Right atrium auricular region (tissue), 2 donors: ENCODE data around the gene PHC3. TPM values are rescaled to one million over a fixed set of nuclear protein-coding genes. Genes with fewer than 3 reads are reported as not detected.
"Not testable (repeated sequence)": the region's sequence is repeated elsewhere in the genome, so short reads cannot be mapped to it uniquely, and the experiment has no call there.

Experiments
- DNase-seq: peaks from one replicate; pipeline ENCODE4 v3.0.0-alpha.2; 2019; ENCODE audit warnings: low spot score
- H3K27ac ChIP-seq, 2 donors: fragments of 200-600 bp; sonication (generic); 1 replicate in 1 of 2; 2 replicates in 1 of 2; pipeline ENCODE4 v1.5.1; 2016 to 2019
- H3K27me3 ChIP-seq, 2 donors: fragments of 200-600 bp; sonication (generic); one replicate each; pipeline versions ENCODE4 v1.5.1 to v1.6.0; 2017 to 2019
- H3K36me3 ChIP-seq: fragments of 200-600 bp; sonication (generic); one replicate; pipeline ENCODE4 v1.5.1; 2016
- H3K4me1 ChIP-seq, 2 donors: fragments of 200-600 bp; sonication (generic); one replicate each; pipeline versions ENCODE4 v1.5.1 to v1.6.0; 2017 to 2019
- H3K4me3 ChIP-seq, 2 donors: fragments of 200-600 bp; sonication (generic); 1 replicate in 1 of 2; 2 replicates in 1 of 2; pipeline ENCODE4 v1.5.1; 2017 to 2019; ENCODE audit warnings: mild to moderate bottlenecking in 1 of 2, moderate library complexity in 1 of 2
- H3K9me3 ChIP-seq, 2 donors: fragments of 200-600 bp; sonication (generic); one replicate each; pipeline ENCODE4 v1.5.1; 2019
- total RNA-seq, 2 donors: library from RNA; depleted of rRNA; stranded (reverse); fragments of >200 nt; gene quantifications; one replicate each; pipeline ENCODE4 v1.1.0, GENCODE V29; 2016
- TF ChIP-seq, protein P1 (sequence below), 2 donors: fragments of 200-600 bp; sonication (generic); IDR thresholded peaks; one replicate each; pipeline ENCODE4 v1.5.1; 2019; ENCODE audit warnings: antibody characterized with exemption in 2 of 2

The PHC3 gene
- total RNA-seq, 2 donors from 2014 or later, result 23.8 to 41.9 TPM

GRCh38 chr3:170196833-170197232, 15.3 kb upstream of the PHC3 start:
- no peak for DNase-seq
- Histone ChIP-seq H3K27me3 (no peaks in the 10 kb centered on the region), H3K36me3 (no peaks in the 10 kb centered on the region), H3K27ac (no peak overlapping the region), H3K4me3 (no peak overlapping the region), H3K4me1 (no peaks in the 10 kb centered on the region), H3K9me3 (no peaks in the 10 kb centered on the region)
- TF ChIP-seq, protein P1, sequence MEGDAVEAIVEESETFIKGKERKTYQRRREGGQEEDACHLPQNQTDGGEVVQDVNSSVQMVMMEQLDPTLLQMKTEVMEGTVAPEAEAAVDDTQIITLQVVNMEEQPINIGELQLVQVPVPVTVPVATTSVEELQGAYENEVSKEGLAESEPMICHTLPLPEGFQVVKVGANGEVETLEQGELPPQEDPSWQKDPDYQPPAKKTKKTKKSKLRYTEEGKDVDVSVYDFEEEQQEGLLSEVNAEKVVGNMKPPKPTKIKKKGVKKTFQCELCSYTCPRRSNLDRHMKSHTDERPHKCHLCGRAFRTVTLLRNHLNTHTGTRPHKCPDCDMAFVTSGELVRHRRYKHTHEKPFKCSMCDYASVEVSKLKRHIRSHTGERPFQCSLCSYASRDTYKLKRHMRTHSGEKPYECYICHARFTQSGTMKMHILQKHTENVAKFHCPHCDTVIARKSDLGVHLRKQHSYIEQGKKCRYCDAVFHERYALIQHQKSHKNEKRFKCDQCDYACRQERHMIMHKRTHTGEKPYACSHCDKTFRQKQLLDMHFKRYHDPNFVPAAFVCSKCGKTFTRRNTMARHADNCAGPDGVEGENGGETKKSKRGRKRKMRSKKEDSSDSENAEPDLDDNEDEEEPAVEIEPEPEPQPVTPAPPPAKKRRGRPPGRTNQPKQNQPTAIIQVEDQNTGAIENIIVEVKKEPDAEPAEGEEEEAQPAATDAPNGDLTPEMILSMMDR (IDR thresholded peaks at IDR 0.05), result no peak

- H3K27me3 ChIP-seq, H3K36me3 ChIP-seq, DNase-seq, H3K4me1 ChIP-seq, H3K4me3 ChIP-seq, H3K9me3 ChIP-seq, H3K27ac ChIP-seq: not testable (repeated sequence)
Measured at GRCh38 chr3:170195759-170196158, 14.2 kb upstream of the PHC3 start.

DNA sequence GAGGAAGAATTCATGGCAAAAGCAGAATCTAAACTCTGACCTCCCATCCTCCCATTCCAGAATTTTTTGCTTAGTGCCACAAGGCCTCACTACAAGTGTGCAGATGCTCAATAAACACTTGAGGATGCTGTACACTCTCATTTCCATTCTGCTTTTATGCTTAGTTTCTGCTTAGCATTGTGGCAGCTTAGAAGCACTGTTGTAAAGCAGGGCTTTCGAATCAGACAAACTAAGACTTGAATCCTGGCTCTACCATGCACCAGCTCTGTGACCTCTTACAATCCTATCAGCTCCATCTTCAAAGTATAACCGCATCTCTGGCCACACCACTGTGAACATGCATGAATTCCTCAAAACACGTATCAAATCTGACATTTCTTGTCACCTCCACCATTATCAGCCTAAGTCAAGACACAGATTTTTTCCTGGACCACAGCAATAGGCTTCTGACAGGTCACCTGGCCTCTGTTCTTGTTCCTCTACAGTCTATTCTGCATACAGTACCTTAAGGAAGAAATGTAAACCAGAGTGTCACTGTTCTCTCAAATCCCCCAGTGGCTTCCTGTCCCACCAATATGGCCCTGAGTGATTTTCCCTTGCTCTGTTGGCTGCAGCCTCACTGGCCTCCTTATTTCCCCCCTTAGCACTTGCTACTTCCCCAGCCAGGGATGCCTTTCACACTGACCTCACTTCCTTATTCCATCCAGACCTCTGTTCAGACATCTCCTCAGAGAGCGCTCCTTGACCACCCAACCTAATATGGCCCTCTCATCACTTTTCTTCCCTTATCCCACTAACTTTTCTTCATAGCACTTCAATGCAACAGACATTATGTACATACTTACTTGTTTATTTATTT, 8.1 kb upstream of the PHC3 start:
- H3K9me3 ChIP-seq, result no peaks in the 10 kb centered on the region
- H3K27ac ChIP-seq, result no peak overlapping the region

DNA sequence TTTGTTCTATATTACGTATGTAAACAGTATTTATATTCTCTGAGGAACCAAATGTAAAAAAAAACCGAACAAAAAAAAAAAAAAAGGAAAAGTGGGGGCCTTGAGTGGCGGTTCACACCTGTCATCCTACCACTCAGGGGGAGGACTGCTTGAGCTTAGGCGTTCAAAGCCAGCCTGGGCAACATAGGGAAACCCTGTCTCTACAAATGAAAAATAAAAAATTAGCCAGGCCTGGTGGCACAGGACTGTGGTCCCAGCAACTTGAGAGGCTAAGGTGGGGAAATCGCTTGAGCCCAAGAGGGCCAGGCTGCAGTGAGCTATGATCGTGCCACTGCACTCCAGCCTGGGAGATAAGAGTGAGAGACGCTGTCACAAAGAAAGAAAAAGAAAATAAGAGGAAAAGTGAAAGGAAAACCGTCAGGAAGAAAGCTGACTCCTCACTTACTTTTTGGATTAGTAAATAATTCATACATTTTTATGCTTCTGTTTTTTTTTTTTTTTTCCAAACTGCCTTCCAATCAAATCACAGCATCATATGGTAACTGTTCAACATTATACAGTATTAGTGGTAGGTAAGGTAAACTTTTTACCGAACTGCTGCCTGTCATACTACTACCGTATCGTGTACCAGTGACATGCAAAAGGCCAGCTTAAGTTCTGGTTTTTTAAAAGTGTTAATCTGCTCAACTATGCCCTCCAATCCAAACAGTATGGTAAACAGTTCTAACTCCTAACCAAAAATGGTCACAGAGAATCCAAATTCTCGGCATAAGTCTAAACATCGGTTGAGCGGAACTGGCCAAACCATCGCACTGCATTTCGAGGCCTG, 1.2 kb downstream of the PHC3 start:
- TF ChIP-seq, protein P1 (IDR thresholded peaks at IDR 0.05), result no peak

More for the DNA sequence above, 8.1 kb upstream of the PHC3 start:
- no peak for DNase-seq
- TF ChIP-seq, protein P1 (IDR thresholded peaks at IDR 0.05), result peak in 1 of 2 donors; percentile 1
- Histone ChIP-seq H3K4me1 (no peaks in the 10 kb centered on the region), H3K4me3 (no peak overlapping the region), H3K27me3 (no peaks in the 10 kb centered on the region), H3K36me3 (no peaks in the 10 kb centered on the region)

GRCh38 chr3:170179432-170179831, 2.1 kb downstream of the PHC3 start:
- peak overlapping the region in 1 of 2 donors; percentile 95 for H3K27ac ChIP-seq
- TF ChIP-seq, protein P1 (IDR thresholded peaks at IDR 0.05), result no peak
- no peaks in the 10 kb centered on the region for H3K27me3 ChIP-seq
- H3K9me3 ChIP-seq, result no peaks in the 10 kb centered on the region
- peaks cover 35% of the 10 kb centered on the region for H3K36me3 ChIP-seq
- H3K4me3 ChIP-seq, result peak overlapping the region in 1 of 2 donors; percentile 1
- DNase-seq, result no peak
- H3K4me1 ChIP-seq, result peaks cover 0 to 18% of the 10 kb centered on the region in 2 donors

More for the DNA sequence above, 1.2 kb downstream of the PHC3 start:
- Histone ChIP-seq H3K27ac (peak overlapping the region; percentile 95 to 98), H3K9me3 (no peaks in the 10 kb centered on the region), H3K4me1 (peaks cover 0 to 18% of the 10 kb centered on the region in 2 donors), H3K4me3 (peak overlapping the region; percentile 84 to 87), H3K27me3 (no peaks in the 10 kb centered on the region), H3K36me3 (peaks cover 26% of the 10 kb centered on the region)
- DNase-seq, result no peak

- Histone ChIP-seq H3K36me3 (peaks cover 43% of the 10 kb centered on the region), H3K27me3 (no peaks in the 10 kb centered on the region), H3K27ac (no peak overlapping the region), H3K4me3 (no peak overlapping the region), H3K4me1 (peaks cover 0 to 18% of the 10 kb centered on the region in 2 donors), H3K9me3 (no peaks in the 10 kb centered on the region)
- TF ChIP-seq, protein P1 (IDR thresholded peaks at IDR 0.05), result no peak
- DNase-seq, result no peak
Measured at GRCh38 chr3:170178651-170179050, 2.9 kb downstream of the PHC3 start.
